ENCODE results near the gene HLA-E. TPM values are rescaled to one million over a fixed set of nuclear protein-coding genes. Genes with fewer than 3 reads are reported as not detected.
"Not testable (repeated sequence)": the region's sequence is repeated elsewhere in the genome, so short reads cannot be mapped to it uniquely, and the experiment has no call there.

HLA-E gene
- total RNA-seq, 3 donors from 2014 or later: 420 to 803 (median 575) TPM

DNA sequence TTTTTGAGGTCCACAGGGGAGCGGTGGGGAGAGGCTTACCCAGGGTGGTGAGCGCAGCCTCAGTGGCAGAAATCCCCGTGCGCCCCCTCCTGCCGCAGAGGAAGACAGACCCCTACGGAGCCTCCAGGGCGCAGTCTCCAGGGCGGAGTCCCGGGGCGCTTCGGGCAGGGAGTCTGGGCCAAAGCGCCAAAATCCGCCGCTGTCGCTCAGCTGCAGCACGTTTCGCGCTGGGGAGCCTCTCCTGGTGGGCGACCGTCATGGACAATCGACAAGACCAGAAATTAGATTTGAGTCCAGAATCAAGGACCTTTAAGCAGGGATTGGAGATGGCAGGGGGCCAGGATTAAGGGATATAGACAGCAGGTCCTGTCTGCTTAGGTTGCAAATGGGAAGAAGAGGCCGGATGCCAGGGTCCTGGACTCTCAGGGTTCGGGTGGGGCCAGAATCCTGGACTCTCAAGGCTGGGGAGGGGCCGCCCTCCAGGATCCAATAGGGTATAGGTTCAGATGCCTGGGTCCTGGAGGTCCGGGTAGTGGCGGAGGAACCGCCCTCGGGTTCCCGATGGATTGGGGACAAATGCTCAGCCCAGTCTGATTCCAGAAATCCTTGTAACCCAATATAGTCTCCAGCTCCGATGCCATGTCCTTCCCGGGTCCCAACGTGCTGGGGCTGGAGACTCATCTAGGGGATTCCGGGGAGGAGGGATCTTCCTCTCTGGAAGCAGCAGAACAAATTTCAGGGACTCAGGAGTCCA is 7.9 kb upstream of the HLA-E start:
- H3K9me3 ChIP-seq: no peaks in the 10 kb centered on the region
- intact Hi-C loops (cut with DNase I; ENCODE audit: low total_unique reads): loop anchor here (10.0 kb wide), 1 partner anchor 193 kb away; the partner anchor contains the start of gene DHX16

DNA sequence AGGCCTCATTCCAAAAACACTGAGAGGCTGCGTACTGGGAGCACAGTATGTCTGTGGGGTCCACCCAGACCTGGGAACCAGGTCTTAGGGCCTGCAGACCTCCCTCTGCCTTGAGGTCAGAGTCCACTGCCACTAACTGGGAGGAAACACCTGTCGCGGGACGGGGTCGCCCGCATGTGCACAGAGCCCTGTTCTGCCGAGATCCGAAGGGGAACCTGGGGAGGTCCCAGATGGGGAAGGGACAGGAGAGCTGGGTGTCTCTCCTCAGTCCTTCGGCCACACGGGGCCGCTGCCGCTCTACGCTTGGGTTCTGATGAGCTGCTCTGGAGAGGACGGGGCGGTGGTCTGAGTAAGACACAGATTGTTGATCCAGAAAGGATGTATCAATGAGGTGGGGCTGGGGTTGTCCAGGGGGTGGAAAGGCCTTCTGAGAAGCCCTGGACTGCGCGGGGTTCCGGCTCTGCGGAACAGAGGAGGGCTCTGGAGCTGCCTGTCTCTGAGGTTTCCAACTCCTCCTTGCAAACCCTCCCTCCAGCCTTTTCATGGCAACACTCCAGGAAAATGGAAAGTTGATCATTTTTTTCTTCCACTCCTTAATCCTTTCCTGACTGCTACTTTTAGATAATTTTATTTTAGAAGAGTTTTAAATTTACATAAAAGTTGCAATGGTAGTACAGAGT is 7.2 kb upstream of the HLA-E start:
- H3K4me1 ChIP-seq, H3K9me3 ChIP-seq, H3K27ac ChIP-seq, H3K36me3 ChIP-seq: not testable (repeated sequence)
- intact Hi-C loops (cut with DNase I; ENCODE audit: low total_unique reads): loop anchor here (10.0 kb wide), 1 partner anchor 193 kb away; the partner anchor contains the start of gene DHX16
- Histone ChIP-seq H3K4me3 (peak overlapping the region in 2 of 3 donors; percentile 26 to 40), H3K27me3 (peaks cover 6 to 35% of the 10 kb centered on the region in 2 donors)
- TF ChIP-seq, protein P1, sequence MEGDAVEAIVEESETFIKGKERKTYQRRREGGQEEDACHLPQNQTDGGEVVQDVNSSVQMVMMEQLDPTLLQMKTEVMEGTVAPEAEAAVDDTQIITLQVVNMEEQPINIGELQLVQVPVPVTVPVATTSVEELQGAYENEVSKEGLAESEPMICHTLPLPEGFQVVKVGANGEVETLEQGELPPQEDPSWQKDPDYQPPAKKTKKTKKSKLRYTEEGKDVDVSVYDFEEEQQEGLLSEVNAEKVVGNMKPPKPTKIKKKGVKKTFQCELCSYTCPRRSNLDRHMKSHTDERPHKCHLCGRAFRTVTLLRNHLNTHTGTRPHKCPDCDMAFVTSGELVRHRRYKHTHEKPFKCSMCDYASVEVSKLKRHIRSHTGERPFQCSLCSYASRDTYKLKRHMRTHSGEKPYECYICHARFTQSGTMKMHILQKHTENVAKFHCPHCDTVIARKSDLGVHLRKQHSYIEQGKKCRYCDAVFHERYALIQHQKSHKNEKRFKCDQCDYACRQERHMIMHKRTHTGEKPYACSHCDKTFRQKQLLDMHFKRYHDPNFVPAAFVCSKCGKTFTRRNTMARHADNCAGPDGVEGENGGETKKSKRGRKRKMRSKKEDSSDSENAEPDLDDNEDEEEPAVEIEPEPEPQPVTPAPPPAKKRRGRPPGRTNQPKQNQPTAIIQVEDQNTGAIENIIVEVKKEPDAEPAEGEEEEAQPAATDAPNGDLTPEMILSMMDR (IDR thresholded peaks at IDR 0.05): peak in 2 of 3 donors; percentile 67 to 74
- peak in 1 of 2 donors; percentile 47 for DNase-seq (ENCODE audit: low spot score in 2 of 2)

More for the DNA sequence above, 7.9 kb upstream of the HLA-E start:
- Histone ChIP-seq H3K27me3 (peaks cover 6 to 35% of the 10 kb centered on the region in 2 donors), H3K4me3 (no peak overlapping the region), H3K4me1 (no peaks in the 10 kb centered on the region), H3K36me3 (no peaks in the 10 kb centered on the region), H3K27ac (no peak overlapping the region)
- TF ChIP-seq POLR2A (IDR thresholded peaks at IDR 0.05) (no peak), POLR2AphosphoS5 (IDR thresholded peaks at IDR 0.05) (no peak)
- TF ChIP-seq, protein P1 (IDR thresholded peaks at IDR 0.05): no peak
- no peak for DNase-seq (ENCODE audit: low spot score in 2 of 2)

DNA sequence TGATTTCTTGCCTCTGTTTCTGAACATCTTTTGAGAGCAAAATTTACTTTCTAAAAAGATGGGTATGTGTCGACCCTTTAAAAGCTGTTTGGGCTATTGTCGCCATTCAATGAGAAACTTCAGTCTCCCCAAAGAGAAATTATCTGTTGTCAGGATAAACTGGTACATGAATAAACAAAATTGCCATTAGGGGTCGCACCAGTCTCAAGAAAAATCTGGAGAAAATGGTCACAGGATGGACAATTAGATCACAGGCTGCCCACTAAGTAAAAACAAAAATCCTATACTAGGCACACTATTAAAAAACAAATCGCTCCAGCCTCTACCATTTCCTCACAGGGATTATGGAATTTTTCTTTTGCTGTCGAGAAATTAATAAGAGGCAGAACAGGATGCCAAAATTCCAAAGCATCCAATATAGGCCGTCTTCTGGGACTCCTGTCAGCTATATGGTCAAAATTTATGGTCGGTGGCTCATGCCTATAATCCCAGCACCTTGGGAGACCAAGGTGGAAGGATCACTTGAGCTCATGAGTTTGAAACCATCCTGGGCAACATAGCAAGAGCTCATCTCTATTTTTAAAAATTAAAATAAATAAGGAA is 5.5 kb upstream of the HLA-E start:
- intact Hi-C loops (cut with DNase I; ENCODE audit: low total_unique reads): loop anchor here (10.0 kb wide), 1 partner anchor 191 kb away; the partner anchor contains the start of gene DHX16

DNA sequence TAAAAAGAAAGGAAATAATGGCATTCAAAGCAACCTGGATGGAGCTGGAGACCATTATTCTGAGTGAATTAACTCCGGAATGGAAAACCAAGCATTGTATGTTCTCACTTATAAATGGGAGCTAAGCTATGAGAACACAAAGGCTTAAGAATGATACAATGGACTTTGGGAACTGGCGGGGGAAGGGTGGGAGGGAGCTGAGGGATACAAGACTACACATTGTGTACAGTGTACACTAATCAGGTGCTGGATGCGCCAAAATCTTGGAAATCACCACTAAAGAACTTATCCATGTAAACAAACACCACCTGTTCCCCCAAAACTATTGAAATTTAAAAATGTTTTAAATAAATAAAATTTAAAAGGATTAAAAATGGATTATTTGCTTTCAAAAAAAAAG is 4.1 kb upstream of the HLA-E start:
- intact Hi-C loops (cut with DNase I; ENCODE audit: low total_unique reads): loop anchor here (5.0 to 10.0 kb wide), 2 partner anchors 57 to 190 kb away; partner anchors contain the start of gene DHX16
- no peaks in the 10 kb centered on the region for H3K36me3 ChIP-seq
- H3K27ac ChIP-seq: no peak overlapping the region
- H3K27me3 ChIP-seq: peaks cover 6 to 21% of the 10 kb centered on the region in 2 donors
- no peak overlapping the region for H3K4me3 ChIP-seq
- no peak for DNase-seq (ENCODE audit: low spot score in 2 of 2)
- H3K9me3 ChIP-seq: no peaks in the 10 kb centered on the region
- TF ChIP-seq POLR2A (IDR thresholded peaks at IDR 0.05) (no peak), POLR2AphosphoS5 (IDR thresholded peaks at IDR 0.05) (no peak)
- TF ChIP-seq, protein P1 (IDR thresholded peaks at IDR 0.05): no peak
- H3K4me1 ChIP-seq: no peaks in the 10 kb centered on the region

More for the DNA sequence above, 5.5 kb upstream of the HLA-E start:
- Histone ChIP-seq H3K4me3 (no peak overlapping the region), H3K4me1 (no peaks in the 10 kb centered on the region), H3K27me3 (peaks cover 6 to 29% of the 10 kb centered on the region in 2 donors), H3K27ac (no peak overlapping the region), H3K9me3 (no peaks in the 10 kb centered on the region), H3K36me3 (no peaks in the 10 kb centered on the region)
- TF ChIP-seq POLR2A (IDR thresholded peaks at IDR 0.05): no peak
- no peak for TF ChIP-seq POLR2AphosphoS5 (IDR thresholded peaks at IDR 0.05)
- TF ChIP-seq, protein P1 (IDR thresholded peaks at IDR 0.05): peak; percentile 48 to 64 (median 50)
- DNase-seq (ENCODE audit: low spot score in 2 of 2): no peak

Data from breast epithelium (tissue), 4 donors.